ENCODE measurements around the gene THAP12.
"Not testable (repeated sequence)": the region's sequence is repeated elsewhere in the genome, so short reads cannot be mapped to it uniquely, and the experiment has no call there.

The THAP12 gene

GRCh38 chr11:76327202-76327601 is 53.7 kb downstream of the THAP12 start:
- no peak for DNase-seq (ENCODE audit: low read depth in 1 of 2, low spot score in 1 of 2)

GRCh38 chr11:76325185-76325584 is 55.7 kb downstream of the THAP12 start:
- DNase-seq (ENCODE audit: low read depth in 1 of 2, low spot score in 1 of 2): no peak

- no peak for DNase-seq (ENCODE audit: low read depth in 1 of 2, low spot score in 1 of 2)
These were observed 57.1 kb downstream of the THAP12 start for GRCh38 chr11:76323804-76324203.

- DNase-seq (ENCODE audit: low read depth in 1 of 2, low spot score in 1 of 2): not testable (repeated sequence)
These were observed 57.6 kb downstream of the THAP12 start for GRCh38 chr11:76323375-76323774.

GRCh38 chr11:76322942-76323341 is 58.0 kb downstream of the THAP12 start:
- DNase-seq (ENCODE audit: low read depth in 1 of 2, low spot score in 1 of 2): no peak

- no peak for DNase-seq (ENCODE audit: low read depth in 1 of 2, low spot score in 1 of 2)
These were observed 58.4 kb downstream of the THAP12 start for GRCh38 chr11:76322540-76322939.

GRCh38 chr11:76321820-76322524 is 59.0 kb downstream of the THAP12 start:
- DNase-seq (ENCODE audit: low read depth in 1 of 2, low spot score in 1 of 2): no peak

- DNase-seq (ENCODE audit: low read depth in 1 of 2, low spot score in 1 of 2): no peak
These were observed 59.6 kb downstream of the THAP12 start for GRCh38 chr11:76321340-76321739.

GRCh38 chr11:76320929-76321328 is 60.0 kb downstream of the THAP12 start:
- DNase-seq (ENCODE audit: low read depth in 1 of 2, low spot score in 1 of 2): no peak

GRCh38 chr11:76319798-76320197 is 61.1 kb downstream of the THAP12 start:
- not testable (repeated sequence) for DNase-seq (ENCODE audit: low read depth in 1 of 2, low spot score in 1 of 2)

GRCh38 chr11:76318744-76319384 is 62.1 kb downstream of the THAP12 start:
- peak; percentile 76 to 77 for DNase-seq (ENCODE audit: low read depth in 1 of 2, low spot score in 1 of 2)

- no peak for DNase-seq (ENCODE audit: low read depth in 1 of 2, low spot score in 1 of 2)
These were observed 63.6 kb downstream of the THAP12 start for GRCh38 chr11:76317296-76317695.

GRCh38 chr11:76316726-76317125 is 64.2 kb downstream of the THAP12 start:
- no peak for DNase-seq (ENCODE audit: low read depth in 1 of 2, low spot score in 1 of 2)

GRCh38 chr11:76315182-76315853 is 65.6 kb downstream of the THAP12 start:
- no peak for DNase-seq (ENCODE audit: low read depth in 1 of 2, low spot score in 1 of 2)

GRCh38 chr11:76314741-76315090 is 66.2 kb downstream of the THAP12 start:
- no peak for DNase-seq (ENCODE audit: low read depth in 1 of 2, low spot score in 1 of 2)

- DNase-seq (ENCODE audit: low read depth in 1 of 2, low spot score in 1 of 2): no peak
These were observed 66.8 kb downstream of the THAP12 start for GRCh38 chr11:76313913-76314740.

- no peak for DNase-seq (ENCODE audit: low read depth in 1 of 2, low spot score in 1 of 2)
These were observed 67.7 kb downstream of the THAP12 start for GRCh38 chr11:76313271-76313670.

GRCh38 chr11:76310832-76311595 is 69.9 kb downstream of the THAP12 start:
- DNase-seq (ENCODE audit: low read depth in 1 of 2, low spot score in 1 of 2): no peak

GRCh38 chr11:76307978-76308747 is 72.8 kb downstream of the THAP12 start:
- no peak for DNase-seq (ENCODE audit: low read depth in 1 of 2, low spot score in 1 of 2)

GRCh38 chr11:76307396-76307795 is 73.5 kb downstream of the THAP12 start:
- no peak for DNase-seq (ENCODE audit: low read depth in 1 of 2, low spot score in 1 of 2)
